GM12891 (cell line): Measurements from ENCODE around the gene DNHD1.

Experiments used
- DNase-seq: peaks from one replicate; pipeline ENCODE4 v3.0.0; 2011; ENCODE audit warnings: low spot score; ENCODE audit not compliant: insufficient read length
- FAIRE-seq: peaks from 2 replicates; lab custom pipeline; 2011; peaks lifted over from hg19 to GRCh38; lab: Jason Lieb, UNC
- PAX5 ChIP-seq: IDR thresholded peaks from 2 replicates; pipeline ENCODE4 v1.6.1; 2011; ENCODE audit warnings: low read length, moderate library complexity, mild to moderate bottlenecking; ENCODE audit not compliant: insufficient read depth, severe bottlenecking
- POLR2A ChIP-seq: IDR thresholded peaks from 2 replicates; pipeline ENCODE4 v1.6.1; 2011; ENCODE audit warnings: low read depth, low read length, control low read depth
- POLR2AphosphoS5 ChIP-seq: IDR thresholded peaks from 2 replicates; pipeline ENCODE4 v1.6.1; 2011; ENCODE audit warnings: low read depth, low read length, control low read depth
- POU2F2 ChIP-seq: IDR thresholded peaks from 2 replicates; pipeline ENCODE4 v1.6.1; 2011; ENCODE audit warnings: low read depth, mild to moderate bottlenecking, control low read depth, low read length, moderate library complexity
- SPI1 ChIP-seq: IDR thresholded peaks from 2 replicates; pipeline ENCODE4 v1.6.1; 2011; ENCODE audit warnings: low read depth, low read length, control low read depth
- TAF1 ChIP-seq: IDR thresholded peaks from 2 replicates; pipeline ENCODE4 v1.6.1; 2011; ENCODE audit warnings: low read depth, low read length, control low read depth

DNHD1 gene

DNA sequence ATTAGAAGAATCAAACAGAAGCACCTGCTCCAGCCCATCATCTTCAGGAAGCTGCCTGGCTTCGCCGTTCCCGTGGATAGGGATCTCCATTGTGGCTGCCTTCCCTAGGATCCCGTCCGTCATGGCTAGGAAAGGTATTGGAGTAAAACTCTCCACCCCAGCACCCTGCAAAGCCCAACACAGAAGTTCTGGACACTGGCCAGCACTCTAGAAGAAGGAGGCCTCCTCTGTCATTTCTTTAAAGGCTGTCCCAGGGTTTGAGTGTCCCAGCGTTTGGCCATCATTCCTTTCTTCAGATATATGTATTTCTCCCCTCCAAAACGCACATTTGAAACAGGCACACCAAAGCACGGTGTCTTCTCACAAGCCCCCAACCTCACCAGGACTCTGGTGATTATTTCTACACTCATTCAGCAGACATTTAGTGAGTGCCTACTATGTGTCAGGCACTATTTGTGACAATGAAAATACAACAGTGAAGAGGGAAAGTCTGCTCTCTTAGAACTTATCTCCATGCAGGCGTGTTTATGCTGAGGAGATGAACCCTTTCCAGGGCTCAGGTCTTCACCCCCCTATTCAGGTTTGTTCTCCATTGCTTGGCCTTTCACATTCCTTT, 16.7 kb upstream of the DNHD1 start:
- DNase-seq (no peak), FAIRE-seq (no peak)
- TF ChIP-seq POU2F2 (no peak), SPI1 (no peak), POLR2A (no peak), POLR2AphosphoS5 (no peak), PAX5 (no peak), TAF1 (no peak)

DNA sequence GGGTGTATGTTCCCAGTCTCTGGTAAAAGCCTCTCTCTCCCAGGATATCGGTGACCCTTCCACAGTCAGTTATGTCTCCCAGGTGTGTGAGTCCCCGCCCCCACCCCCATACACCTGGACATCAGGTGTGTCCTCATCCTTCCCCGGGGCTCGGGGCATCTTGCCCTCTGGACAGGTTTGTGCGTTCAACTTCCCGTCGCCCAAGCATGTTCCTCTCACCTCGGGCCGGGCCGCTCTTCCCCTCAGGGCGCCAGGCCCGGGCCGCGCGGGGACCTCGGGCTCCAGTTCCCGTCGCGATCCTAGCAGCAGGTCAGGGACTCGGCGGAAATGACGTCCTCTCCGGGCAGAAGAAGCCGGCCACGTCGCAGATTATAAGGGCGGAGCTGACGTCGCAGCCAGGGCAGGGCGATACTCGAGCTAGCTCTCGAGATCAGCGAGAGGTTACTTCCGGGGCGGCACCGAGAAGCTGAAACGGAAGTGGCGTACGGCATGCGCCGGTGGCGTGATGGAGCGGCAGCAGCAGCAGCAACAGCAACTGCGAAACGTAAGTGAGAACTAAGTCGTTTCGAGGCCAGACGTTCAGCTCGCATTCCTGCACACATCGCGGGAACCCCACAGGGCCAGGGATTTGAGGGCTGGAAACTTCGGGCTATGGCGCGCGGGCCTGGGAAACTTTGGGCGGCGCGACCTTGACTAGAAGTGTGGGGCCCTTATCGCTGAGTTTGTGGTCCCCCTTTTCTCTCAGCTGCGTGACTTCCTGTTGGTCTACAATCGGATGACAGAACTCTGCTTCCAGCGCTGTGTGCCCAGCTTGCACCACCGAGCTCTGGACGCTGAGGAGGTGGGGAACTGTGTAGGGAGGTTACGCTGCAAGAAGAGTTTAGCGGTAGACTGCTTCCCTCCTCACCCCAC, 15.8 kb upstream of the DNHD1 start, which contains the start of the genes ARFIP2 and TIMM10B:
Gene ARFIP2, minus strand, starts transcription at position 320 of the 912 bp plus-strand sequence. CDS start 910 bp downstream, outside the sequence.
Gene TIMM10B, plus strand, starts transcription at position 490 of the 912 bp plus-strand sequence. Its CDS starts 16 bp downstream, at position 506.
- DNase-seq (peak; percentile 98), FAIRE-seq (peak; percentile 100)
- TF ChIP-seq SPI1, result peak; percentile 63
- peak; percentile 85; the same call in 1 of the 2 replicates for TF ChIP-seq TAF1
- peak; percentile 93 for TF ChIP-seq POLR2A
- TF ChIP-seq PAX5, result no peak
- peak; percentile 50; the same call in 1 of the 2 replicates for TF ChIP-seq POU2F2
- TF ChIP-seq POLR2AphosphoS5, result peak; percentile 95

DNA sequence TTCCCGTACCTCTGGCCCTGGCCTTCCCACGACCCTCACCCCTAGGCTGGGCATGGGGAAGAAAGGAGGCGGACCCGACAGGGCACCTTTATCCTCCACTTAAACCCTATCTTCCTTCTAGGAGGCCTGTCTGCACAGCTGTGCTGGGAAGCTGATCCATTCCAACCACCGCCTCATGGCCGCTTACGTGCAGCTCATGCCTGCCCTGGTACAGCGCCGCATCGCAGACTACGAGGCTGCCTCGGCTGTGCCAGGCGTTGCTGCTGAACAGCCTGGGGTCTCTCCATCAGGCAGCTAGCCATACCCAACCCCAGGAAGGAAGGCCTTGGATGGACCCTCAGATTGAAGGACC, 15.2 kb upstream of the DNHD1 start:
- TF ChIP-seq POU2F2 (no peak), SPI1 (no peak), PAX5 (no peak), POLR2AphosphoS5 (no peak), TAF1 (no peak), POLR2A (no peak)
- FAIRE-seq, result no peak
- DNase-seq, result no peak

DNA sequence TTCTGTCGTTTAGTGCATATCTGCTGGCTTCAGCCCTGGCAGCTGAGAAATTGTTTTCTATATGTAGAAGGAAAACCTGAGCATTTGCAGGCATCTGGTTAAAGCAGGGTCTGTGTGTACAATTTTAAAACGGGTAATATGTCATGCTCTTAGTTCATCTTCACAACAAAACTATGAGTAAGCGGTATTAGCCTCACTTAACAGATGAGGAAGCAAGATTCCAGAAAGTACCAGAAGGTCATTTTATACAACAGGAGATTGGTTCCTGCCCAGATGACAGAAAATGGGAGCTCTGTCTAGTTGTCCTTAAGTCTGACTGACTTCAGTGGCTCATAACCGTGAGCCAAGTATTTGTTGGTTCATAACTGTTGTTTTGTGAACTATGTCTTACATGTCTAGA, 14.6 kb upstream of the DNHD1 start:
- no peak for FAIRE-seq
- no peak for DNase-seq

DNA sequence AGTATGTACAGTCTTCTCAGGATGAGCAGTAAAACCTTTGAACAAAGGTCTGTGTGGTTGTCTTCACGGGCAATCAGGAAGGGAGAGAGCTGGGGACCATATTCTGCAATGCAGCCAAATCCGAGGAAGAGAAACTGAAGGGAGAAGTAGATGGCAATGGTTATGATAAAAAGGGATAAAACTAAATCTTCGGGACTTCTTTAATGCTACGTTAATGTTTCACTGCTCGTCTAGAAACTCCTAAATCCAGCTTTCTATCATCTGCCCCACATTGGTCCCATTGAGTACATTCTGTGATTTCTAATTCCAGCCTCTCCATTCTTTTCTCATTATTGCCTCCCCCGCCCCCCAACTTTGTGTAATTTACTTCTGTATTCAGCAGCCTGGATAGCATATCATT, 14.1 kb upstream of the DNHD1 start:
- FAIRE-seq (no peak), DNase-seq (no peak)
- TF ChIP-seq SPI1 (no peak), TAF1 (no peak), POU2F2 (no peak), PAX5 (no peak), POLR2AphosphoS5 (no peak), POLR2A (no peak)

More for the DNA sequence above, 14.6 kb upstream of the DNHD1 start:
- TF ChIP-seq SPI1 (no peak), POU2F2 (no peak), POLR2A (no peak)

DNA sequence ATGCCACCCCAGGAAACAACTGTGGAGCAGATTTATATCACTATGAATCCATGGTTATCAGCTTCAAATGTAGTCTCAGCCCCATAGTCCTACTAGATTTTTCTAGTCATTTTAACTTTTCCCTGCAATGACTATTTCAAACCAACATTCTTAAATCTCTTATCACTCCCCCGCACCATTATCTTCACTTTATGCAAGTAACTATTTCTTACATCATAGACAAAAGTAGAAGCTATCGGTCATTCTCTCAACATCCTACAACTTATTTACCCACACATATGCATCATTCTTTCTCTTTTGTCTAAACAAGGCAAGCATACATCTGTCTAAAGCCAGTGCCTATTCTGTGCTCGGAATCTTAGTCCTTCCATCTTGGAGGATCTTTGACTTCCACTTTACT, 11.4 kb upstream of the DNHD1 start:
- FAIRE-seq (no peak), DNase-seq (no peak)
- TF ChIP-seq POU2F2 (no peak), SPI1 (no peak), PAX5 (no peak), TAF1 (no peak), POLR2AphosphoS5 (no peak), POLR2A (no peak)

DNA sequence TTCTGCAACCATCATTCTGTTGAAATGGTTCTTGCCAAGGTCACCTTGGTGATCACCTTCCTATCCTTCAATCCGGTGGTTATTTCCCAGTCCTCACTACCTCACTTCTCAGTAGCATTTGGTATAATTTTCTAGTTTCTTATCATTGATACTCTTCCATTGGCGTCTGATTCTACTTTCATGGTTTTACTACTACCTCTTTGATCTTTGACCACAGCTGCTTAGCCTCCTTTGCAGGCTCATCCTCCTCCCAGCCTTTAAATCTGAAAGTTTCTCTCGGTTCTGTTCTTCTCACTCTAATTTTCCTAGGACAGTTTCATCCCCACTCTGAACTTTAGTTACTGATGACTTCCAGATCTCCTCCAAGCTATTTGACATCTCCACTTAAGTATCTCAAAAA, 10.8 kb upstream of the DNHD1 start:
- no peak for FAIRE-seq
- TF ChIP-seq PAX5 (no peak), SPI1 (no peak), POU2F2 (no peak), TAF1 (no peak), POLR2A (no peak), POLR2AphosphoS5 (no peak)
- no peak for DNase-seq

DNA sequence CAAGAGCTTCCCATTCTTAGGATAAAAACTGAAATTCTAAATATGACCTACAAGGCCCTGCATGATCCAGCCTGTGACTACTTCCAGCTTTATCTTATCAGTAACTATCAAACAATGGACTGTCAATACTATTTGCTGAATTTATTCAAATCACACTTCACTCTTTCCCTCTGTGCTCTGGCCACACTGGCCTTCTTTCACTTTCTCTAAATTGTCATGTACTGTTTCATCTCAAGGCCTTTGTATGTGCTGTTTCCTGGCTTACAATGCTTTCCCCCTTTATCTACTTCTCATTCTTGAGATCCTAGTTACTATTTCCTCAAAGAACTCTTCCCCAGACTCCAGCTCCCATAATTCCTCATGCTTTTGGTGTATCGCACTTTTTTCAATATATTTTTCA, 10.1 kb upstream of the DNHD1 start:
- TF ChIP-seq PAX5 (no peak), SPI1 (no peak), POLR2AphosphoS5 (no peak)
- DNase-seq (no peak), FAIRE-seq (no peak)

DNA sequence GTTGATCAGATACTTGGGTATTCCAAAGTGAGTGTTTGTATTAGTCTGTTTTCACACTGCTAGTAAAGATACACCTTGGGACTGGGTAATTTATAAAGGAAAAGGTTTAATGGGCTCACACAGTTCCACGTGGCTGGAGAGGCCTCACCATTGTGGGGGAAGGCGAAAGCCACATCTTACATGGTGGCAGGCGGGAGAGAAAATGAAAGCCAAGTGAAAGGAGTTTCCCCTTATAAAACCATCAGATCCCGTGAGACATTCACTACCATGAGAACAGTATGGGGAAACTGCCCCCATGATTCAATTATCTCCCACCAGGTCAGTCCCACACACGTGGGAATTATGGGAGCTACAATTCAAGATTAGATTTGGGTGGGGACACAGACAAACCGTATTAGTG, 8.7 kb upstream of the DNHD1 start:
- FAIRE-seq, result no peak
- no peak for DNase-seq
- TF ChIP-seq PAX5 (no peak), SPI1 (no peak), POLR2AphosphoS5 (no peak), POU2F2 (no peak), POLR2A (no peak), TAF1 (no peak)

DNA sequence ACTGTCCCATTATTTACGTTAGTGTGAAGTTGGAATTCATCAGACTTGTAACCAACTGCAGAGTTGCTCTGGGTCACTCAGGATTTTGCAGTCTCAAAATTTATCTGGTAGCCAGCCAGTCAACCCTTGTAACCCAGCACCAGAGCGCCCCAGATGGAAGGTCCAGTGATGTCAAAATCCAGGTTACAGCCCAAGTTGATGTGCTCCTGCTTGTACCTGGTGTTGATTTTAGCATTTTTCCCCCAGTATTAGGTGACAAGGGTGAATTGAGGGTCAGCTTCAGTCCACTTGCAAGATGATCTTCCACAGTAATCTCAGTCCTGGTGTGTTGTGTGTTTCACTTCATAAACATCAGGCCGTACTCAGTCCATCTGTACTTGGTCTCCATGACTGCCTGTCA, 8.3 kb upstream of the DNHD1 start:
- FAIRE-seq (no peak), DNase-seq (no peak)
- TF ChIP-seq POLR2A (no peak; the same call in 1 of the 2 replicates), PAX5 (no peak), SPI1 (no peak), POLR2AphosphoS5 (no peak), TAF1 (no peak), POU2F2 (no peak)
